ENCODE data around the gene RNLS.

DNA sequence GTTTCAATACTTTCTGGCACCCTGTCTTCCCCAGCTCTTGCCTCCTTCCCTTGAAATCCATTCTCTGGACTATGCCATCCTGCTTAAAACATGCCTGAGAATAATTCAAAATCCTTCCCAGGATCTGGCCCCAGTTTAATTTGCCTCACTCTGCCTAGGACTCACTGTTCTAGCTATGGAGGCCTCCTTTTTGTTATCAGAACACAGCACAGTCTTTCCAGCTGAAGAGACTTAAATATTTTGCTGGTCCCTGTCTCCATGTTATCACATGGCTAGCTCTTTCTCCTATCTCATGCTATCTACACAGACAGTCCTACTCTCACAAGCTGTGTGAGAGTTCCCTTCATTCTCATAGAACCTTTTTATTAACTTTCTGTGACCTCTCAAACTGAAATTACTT, 194.8 kb downstream of the RNLS start:
- TF ChIP-seq, protein P1, sequence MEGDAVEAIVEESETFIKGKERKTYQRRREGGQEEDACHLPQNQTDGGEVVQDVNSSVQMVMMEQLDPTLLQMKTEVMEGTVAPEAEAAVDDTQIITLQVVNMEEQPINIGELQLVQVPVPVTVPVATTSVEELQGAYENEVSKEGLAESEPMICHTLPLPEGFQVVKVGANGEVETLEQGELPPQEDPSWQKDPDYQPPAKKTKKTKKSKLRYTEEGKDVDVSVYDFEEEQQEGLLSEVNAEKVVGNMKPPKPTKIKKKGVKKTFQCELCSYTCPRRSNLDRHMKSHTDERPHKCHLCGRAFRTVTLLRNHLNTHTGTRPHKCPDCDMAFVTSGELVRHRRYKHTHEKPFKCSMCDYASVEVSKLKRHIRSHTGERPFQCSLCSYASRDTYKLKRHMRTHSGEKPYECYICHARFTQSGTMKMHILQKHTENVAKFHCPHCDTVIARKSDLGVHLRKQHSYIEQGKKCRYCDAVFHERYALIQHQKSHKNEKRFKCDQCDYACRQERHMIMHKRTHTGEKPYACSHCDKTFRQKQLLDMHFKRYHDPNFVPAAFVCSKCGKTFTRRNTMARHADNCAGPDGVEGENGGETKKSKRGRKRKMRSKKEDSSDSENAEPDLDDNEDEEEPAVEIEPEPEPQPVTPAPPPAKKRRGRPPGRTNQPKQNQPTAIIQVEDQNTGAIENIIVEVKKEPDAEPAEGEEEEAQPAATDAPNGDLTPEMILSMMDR (IDR thresholded peaks at IDR 0.05; ENCODE audit: low read depth, low read length) = no peak
- TF ChIP-seq POLR2A (IDR thresholded peaks at IDR 0.05; ENCODE audit: extremely low read depth, insufficient read length) = no peak
